HG03439 (cell line): ENCODE results near the gene DHH.

Experiments
- ATAC-seq: cut with Tn5 transposase; IDR thresholded peaks from one replicate; pipeline ENCODE4 v1.9.1; 2021; ENCODE audit warnings: mild to moderate bottlenecking, moderate library complexity; ENCODE audit not compliant: unreplicated experiment

Gene DHH

DNA sequence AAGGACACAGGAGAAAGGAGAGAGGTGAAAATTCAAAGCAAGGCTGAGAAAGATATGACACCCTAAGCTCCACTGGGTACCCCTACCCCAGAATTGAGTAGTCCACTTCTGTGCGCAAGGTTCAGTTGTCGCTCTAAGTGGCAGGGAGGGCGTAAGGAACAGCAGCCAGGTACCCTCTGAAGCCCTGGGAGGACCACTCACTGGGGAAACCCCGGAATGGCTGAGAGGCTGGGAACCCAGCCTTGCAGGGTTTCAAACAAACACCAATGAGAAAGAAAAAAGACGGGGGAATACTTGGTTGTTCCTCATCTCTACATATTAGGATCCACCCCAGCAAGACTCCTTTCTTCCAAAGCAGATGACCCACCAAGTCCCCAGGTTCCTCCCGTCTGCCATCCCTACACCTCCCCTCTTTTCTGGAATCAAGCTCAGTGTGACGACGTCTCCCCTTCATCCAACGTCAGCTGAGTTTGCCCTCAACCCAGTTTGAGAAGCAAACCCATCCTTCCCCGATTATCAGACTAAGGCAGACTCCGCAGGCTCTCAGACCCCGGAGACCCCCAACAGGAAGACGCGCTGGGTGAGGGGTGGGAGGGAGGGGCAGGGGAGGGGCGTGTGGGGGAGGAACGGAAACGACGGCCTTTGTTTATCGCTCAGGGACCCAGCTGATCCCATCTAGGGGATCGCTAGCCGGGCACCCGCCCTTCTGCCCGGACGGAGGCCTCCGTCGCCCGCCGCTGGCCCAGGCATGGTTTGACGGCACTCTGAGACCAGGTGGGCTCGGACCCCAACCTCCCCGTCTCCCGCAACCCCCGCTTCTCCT lies 15.3 kb upstream of the DHH start:
- peak; percentile 14 for ATAC-seq

DNA sequence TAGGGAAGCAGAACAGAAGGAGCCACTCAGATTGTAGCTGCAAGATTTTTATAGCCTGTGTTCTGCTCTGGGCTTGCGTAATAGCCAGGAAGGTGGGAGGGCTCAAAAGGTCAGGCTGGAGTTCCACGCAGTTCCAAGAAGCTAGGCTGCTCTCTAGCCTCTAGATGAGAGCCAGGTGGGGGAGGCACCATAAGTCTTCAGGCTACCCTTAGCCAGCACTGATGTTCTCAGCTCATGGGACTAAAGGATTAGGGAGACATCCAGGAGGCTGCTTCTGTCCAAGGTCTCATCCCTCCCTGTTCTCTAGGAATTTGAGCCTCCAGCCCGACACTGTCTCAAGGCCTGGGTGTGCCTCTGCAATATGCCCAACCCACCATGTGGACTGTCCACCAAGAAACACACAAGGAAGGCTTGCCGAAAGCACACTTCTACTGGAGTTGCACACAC lies 14.4 kb upstream of the DHH start:
- no peak for ATAC-seq

DNA sequence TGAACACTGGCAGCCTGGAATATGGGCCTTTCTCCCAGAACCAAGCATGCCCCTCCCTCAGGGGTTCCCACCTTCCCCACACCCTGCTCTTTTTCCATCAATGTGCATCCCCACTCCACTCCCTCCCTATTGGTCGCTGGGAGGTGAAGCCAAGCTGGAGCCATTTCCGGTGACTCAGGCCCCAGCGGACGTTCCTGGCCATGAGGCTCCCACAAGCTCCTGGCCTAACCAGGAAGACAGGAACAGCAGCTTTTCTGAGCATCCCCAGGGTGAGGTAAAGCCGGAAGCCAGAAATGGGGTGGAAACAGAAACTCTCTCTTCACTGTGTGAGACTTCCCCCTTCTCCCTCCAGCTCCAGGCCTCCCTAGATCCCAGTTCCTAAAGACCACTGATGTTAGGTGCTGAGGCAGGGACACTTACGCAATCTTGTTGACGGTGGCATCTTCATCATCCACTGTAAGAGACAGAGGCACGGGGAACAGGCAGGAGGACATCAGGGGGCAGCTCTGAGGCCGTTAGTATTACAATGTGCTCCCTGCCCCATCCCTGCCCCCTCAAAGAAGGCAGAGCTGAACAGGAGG lies 11.0 kb upstream of the DHH start:
- ATAC-seq = no peak

DNA sequence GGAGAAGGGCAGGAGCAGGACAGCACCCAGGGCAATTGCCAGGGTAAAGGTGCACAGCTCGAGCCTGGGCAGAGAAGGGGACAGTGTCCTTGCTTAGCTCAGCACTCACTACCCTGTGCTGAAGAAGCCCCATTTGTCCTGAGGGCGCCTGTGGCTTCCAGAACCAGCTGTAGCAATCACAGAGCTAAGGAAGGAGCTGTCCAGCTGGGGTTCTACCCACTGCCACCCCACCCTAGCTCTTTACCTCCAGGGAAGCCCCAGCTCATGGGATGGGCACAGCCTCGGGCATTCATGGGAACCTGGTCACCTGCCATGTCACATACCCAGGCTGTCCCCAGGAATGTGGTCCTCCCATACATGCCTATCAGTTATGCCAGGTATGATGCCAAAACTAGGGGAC lies 10.2 kb upstream of the DHH start:
- no peak for ATAC-seq

DNA sequence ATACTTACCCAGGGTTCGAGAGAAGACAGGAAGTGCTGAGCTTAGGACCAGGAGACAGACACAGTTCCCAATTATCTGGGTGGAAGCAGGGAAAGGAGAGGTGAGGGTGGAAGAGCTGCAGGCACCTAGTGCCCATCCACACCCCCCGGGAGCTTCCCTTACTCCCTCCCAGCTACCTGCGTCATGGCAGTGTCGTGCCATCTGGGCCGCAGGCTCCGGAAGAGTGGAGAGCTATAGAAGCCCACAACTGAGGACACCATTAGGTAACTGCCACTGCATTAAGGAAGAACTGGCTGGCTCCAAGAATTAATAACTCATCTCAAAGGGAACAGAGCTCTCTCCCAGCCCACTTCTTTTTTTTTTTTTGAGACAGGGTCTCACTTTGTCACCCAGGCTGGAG lies 5.8 kb upstream of the DHH start:
- no peak for ATAC-seq

DNA sequence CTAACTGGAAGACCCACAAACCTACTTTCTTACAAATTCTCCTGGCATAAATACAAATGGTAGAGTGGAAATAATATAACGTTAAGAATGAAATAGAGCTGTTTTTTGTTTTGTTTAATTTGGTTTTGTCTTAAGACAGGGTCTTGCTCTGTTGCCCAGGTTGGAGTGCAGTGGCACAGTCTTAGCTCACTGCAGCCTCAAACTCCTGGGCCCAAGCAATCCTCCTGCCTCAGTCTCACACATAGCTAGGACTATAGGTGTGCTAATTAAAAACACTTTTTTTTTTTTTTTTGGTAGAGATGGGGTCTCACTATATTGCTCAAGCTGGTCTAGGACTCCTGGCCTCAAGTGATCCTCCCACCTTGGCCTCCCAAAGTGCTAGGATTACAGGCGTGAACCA lies 4.1 kb upstream of the DHH start:
- ATAC-seq = no peak

DNA sequence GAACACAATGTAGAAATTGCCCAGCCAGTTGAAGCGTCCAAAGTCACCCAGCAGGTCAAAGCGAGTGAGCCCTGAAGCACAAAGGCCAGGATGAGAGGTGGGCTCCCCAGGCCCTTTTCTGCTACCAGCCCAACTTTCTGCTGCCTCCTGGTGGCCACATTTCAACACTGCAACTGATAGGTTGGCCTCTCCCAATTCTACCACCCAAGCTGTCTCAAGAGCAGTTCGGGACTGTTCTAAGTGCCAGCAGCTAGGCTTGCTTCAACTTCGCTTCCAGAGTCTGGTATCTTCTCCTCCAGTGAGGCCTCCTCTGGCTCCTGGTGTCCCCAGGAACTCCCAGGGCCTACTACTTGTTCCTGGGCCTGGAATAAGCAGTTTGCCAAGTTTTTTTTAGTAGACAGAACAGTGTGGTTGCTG lies 3.4 kb upstream of the DHH start:
- no peak for ATAC-seq

DNA sequence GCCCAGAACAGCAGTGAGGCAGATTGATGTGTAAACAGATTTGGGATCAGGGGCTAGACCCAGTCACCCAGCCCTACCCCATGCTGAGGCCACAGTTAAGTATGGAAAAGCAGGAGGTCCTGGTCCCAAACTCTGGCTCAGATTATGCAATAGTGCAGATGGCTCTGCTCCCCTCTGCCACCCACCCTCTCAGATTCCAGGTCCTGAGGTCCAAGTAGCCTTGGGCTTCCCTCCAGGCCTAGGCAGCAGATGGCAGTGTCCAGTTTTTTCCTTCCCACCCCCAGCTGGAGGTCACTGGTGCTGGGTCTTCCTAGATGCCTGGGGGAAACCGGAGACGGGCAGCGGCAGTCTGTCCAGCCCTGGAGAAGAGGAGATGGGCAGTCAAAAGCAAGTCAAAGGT lies 2.8 kb upstream of the DHH start:
- no peak for ATAC-seq

DNA sequence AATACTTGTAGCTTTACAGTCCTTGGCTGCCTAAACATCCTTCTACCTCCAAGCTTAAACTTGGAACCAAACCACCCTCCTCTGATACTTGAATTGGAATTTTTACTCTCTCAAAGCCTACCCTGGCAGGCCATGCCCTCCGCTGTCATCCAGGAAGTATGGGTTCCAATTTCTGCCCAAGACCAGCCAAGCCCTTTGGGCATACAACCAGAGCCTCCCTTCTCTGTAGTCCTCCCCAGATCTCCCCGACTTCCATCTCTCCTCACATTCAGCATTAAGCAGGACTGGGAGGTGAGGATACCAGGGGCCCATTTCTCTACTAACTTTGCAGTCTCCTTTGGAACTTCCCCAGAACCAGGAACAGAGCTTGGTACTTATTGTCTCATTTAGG lies 369 bp upstream of the DHH start:
- ATAC-seq = no peak

DNA sequence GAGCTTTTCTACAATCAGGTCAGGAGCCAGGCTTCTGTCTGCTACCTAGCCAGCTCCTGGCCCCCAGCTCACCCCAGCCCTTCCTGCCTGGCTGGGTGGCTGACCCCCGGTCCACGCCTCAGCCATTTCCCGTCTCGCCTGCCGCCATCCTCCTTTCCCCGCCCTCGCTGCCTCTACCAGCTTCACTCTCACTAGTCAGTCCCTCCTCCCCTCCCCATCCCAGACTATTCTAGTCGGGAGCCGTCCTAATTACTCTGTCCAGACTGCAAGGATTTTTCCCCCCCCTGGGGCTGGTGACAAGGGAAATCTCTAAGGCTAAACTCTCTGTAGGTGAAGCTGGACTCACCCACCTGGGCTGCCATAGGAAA lies 825 bp downstream of the DHH start:
- no peak for ATAC-seq

DNA sequence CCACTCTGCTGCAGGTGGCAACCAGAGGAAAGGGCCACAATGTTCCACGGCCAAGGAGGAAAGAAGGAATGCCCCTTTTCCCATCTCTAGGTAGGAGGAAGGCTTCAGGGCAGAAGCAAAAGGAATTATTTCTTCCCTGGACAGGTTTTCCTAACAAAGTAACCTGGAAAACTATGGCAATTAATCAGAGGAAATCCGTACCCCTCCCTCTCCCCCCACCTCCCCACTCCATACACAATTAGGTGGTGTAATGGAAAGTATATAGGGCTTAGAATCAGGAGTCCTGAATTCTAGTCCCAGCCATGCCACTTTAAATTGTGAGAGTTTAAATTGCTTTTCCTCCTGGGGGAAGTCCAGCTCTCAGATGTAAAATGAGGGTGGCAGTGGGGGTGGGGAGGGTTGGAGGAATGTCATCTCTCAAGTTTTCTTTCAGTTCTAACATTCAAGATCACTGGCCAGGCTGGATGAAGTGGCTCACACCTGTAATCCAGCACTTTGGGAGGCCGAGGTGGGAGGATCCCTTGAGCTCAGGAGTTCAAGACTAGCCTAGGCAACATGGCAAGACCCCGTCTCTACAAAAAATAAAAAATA lies 1.7 kb downstream of the DHH start:
- ATAC-seq = no peak

DNA sequence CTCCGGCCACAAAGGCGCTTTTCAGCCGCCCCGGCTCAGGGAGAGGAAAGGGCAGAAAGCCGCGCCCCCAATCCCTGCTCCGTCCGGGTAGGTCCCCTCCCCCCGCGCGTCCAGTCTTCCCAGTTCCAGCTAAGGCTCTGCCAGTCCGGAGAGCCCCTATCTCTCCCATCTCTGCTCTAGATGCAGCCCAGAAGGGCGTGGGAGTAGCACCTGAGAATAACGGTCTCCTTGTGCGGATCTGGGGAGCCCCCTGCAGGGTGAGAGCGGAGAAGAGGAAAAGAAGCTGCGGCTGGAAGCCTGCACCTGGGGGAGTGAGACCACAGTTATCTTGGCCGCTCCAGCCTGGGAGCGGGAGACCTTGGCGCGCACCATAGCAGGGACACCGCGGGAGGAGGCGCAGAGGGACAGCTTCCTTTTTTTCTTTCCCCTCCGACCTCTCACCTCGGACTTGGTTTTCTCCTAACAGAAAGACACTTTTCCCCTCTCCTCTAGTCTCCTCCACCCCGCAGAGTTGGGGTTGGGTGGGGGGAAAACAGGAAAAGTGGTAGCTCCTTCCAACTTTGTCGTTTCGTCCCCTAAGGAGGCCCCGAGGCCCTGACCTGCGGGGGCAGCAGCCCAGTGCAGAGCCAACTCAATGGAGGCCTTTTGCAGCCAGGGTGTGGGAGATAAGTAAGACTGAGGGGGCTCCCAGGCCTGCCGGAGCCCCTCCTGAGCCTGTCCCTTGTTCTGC lies 2.4 kb downstream of the DHH start:
- ATAC-seq = no peak

DNA sequence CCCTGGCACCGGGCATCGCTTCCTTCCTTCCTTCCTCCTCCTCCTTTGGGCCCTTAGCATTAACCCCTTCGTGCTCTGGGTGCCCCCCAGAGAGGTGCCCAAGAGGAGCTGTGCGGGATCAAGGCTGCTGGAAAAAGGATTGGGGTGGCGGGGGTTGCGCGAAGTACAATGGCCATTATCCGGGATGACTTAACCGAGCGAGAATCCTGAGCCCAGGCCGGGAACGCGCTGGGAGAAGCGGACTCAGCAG lies 2.8 kb downstream of the DHH start:
- ATAC-seq = no peak

DNA sequence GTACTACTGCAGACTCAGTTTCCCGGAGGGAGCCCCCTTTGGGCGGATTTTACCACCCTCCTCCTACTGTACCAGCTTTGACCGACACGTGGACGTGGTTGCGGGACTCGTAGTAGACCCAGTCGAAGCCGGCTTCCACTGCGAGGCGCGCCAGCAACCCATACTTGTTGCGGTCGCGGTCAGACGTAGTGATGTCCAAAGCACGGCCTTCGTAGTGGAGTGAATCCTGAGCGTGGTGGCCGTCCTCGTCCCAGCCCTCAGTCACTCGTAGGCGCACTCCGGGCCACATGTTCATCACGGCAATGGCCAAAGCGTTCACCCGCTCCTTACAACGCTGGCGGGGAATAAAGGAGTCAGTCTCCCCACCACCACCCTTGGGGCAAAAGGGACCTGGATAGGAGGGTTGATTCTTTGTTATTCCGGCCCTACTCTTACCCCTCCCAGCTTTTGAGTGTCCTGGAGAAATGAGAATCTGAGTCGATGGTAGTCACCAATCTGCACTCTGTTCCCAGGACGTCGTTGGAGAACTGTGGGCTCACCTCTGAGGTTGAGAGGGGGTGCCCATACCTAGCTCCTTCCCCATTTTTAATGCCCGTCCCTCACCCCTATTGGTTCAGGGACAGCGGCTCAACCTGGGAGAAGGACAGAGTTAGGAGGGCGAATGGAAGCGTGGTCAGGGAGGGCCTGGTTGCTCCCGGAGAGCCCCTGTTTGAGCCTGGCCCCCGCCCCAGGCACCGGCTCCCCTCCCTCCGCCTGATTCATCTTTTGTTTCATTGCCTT lies 3.4 kb downstream of the DHH start:
- ATAC-seq = no peak

DNA sequence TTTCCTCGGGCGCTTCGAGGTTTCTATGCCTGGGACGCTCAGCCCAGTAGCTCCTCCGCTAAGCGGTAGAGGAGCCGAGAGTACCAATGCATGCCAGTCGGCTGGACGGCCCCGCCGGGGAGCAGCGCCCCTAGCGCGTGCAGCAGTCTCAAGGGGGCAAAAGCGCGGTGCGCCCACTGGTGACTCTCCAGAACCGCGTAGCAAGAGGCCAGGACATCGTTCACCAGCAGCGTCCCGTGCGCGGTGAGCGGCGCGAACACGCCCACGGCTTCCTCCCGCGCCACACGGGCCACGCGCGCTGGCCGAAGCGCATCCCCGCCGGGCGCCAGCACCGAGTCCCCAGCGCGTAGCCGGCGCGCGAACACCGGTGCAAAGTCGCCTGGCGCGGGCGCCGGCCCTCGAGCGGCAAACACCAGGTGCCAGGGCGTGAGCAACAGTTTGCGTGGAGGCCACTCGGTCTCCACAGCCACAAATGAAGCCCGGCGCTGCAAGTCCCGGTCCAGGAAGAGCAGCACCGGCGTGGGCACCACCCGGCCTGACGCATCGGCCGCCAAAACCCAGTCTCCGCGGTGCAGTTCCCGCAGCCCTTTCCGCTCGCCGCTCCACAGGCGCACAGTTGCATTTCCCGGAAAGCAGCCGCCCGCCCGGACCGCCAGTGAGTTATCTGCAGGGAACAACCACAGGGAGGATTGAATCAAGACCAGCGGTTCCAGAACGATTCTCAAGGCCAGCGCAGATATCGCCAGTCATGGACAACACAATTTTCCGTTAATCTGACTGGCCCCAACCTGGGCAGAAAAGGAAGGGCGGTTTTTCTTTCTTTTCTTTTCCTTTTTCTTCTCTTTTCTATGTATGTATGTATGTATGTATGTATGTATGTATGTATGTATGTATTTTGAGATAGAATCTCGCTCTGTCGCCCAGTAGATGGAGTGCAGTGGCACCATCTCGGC lies 4.5 kb downstream of the DHH start:
- ATAC-seq = no peak

DNA sequence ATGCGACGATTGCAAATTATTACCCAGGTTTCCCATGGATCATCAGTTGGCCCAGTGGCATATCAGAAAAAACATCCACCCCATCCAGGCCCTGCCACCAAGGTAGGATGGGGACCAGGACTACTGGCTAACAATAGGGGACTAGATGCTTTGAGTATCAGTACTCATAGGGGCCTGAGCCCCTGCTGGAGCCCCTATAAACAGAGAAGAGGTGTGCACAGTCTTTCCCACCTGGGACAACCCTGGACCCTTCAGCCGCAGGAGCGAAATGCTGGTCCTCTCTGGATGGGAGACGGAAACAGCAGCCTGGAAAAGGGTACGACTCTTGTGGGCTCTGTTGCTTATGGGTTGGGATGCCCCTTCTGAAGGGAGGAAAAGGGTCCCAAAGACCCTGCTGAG lies 5.7 kb downstream of the DHH start:
- no peak for ATAC-seq

DNA sequence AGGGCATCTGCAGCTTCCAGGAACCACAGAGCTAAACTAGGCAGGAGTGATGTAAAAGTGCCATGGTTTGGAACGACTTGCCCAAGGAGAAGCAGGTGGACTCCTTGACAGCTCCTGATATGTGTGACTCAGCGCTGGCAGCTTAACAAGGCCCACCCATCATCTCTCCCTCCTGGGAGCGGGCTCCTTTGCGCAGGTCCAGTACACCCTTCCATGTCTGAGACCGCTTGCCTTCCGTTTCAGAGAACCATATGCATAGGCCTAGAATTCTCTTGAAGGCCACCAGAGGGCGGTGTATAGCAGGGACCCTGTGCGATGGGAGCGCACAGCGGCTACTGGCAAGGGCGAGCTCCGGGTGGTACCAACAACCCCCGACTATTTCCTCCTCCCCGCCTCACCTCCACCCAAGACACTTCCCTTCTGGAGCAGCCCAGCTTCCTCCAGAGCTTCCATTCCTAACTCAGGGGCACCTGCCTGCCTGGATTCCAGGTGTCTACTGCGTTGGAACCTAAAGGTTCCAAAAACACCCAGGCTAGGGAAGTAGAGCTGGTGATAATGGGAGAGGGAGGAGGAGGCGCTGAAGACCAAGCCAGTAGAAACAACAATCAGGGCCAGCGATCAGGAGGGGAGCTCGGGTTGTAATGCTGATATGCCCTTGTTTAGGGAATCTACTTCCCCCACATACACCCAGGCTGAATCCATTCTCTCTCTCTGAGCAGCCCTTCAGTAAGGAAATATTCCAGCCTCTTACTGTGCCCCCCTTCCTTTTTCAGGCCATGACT lies 6.3 kb downstream of the DHH start:
- peak; percentile 93 for ATAC-seq

DNA sequence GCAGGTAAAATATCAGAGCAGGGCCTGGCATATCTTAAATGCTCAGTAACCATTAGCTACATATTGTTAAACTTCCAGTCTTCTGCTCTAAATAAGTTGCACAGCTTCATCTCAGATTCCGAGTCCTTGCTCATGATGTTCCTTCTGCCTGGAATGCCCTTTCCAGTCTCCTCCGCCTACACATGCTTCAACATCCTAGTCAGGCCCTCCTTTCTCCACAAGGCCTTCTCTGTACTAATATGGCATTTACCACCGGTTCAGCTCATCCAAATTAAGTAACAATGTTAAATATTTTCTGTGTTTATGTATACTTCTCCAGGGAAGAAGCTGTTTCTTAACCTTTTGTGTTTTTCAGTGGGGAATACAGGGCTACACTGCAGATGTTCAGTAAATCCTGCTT lies 8.5 kb downstream of the DHH start:
- no peak for ATAC-seq

DNA sequence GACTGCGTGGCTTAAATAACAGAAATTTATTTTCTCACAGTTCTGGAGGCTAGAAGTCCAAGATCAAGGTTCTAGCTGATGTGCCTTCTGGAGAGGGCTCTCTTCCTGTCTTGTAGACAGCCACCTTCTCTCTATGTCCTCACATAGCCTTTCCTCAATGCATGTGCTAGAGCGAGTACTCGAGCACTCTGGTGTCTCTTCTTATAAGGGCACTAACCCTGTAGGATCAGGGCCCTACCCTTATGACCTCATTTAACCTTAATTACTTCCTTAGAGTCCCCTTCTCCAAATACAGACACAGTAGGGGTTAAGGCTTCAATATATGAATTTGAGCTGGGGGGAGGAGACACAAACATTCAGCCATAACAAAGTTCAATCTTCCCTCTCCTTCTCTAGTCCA lies 10.2 kb downstream of the DHH start:
- no peak for ATAC-seq
